H1 (cell line): ENCODE data around the gene LDAH. TPM values are rescaled to one million over a fixed set of nuclear protein-coding genes. Genes with fewer than 3 reads are reported as not detected.

ENCODE experiments used
- CTCF ChIA-PET: fragments of 300-600 bp; sonication (Branson Sonifier 250); formaldehyde crosslinking; loops from one replicate; lab custom pipeline; 2021; ENCODE audit not compliant: partially characterized antibody; lab: Charles Lee
- POLR2A ChIA-PET: fragments of 300-600 bp; sonication (Branson Sonifier 250); formaldehyde crosslinking; loops from one replicate; lab custom pipeline; 2021; ENCODE audit warnings: inconsistent platforms; ENCODE audit not compliant: partially characterized antibody; lab: Charles Lee
- DNase-seq, 2 experiments: peaks; one replicate each; pipeline versions ENCODE4 v3.0.0 to v3.0.0-alpha.2; 2010 to 2022; ENCODE audit warnings: low spot score in 2 of 2, low read depth in 1 of 2, mixed read lengths in 1 of 2
- FAIRE-seq: peaks from 2 replicates; lab custom pipeline; 2011; peaks lifted over from hg19 to GRCh38; lab: Jason Lieb, UNC
- H2AFZ ChIP-seq: 2 replicates; pipeline ENCODE4 v1.8.1; 2012; ENCODE audit warnings: low read length, inconsistent platforms
- H2AK5ac ChIP-seq: 2 replicates; pipeline ENCODE4 v1.6.1; 2013; ENCODE audit warnings: low read depth, low read length
- H2BK120ac ChIP-seq: replicated peaks from 2 replicates; pipeline ENCODE3; 2013; ENCODE audit warnings: low read depth, low read length, inconsistent platforms
- H2BK12ac ChIP-seq: 2 replicates; pipeline ENCODE4 v1.6.1; 2013; ENCODE audit warnings: low read depth, low read length
- H2BK15ac ChIP-seq: 2 replicates; pipeline ENCODE4 v1.6.1; 2013; ENCODE audit warnings: low read length
- H2BK20ac ChIP-seq: 2 replicates; pipeline ENCODE4 v1.6.1; 2013; ENCODE audit warnings: low read length
- H2BK5ac ChIP-seq: 2 replicates; pipeline ENCODE4 v1.6.1; 2013; ENCODE audit warnings: low read depth, low read length
- H3K14ac ChIP-seq: 2 replicates; pipeline ENCODE4 v1.6.1; 2013; ENCODE audit warnings: inconsistent platforms; ENCODE audit not compliant: insufficient read length
- H3K18ac ChIP-seq: 2 replicates; pipeline ENCODE4 v1.6.1; 2013; ENCODE audit warnings: low read length; ENCODE audit errors: extremely low read depth
- H3K23ac ChIP-seq: 2 replicates; pipeline ENCODE4 v1.6.1; 2013; ENCODE audit warnings: inconsistent platforms; ENCODE audit not compliant: insufficient read length
- H3K23me2 ChIP-seq: 2 replicates; pipeline ENCODE4 v1.6.1; 2013; ENCODE audit warnings: low read depth, low read length
- H3K27ac ChIP-seq: 2 replicates; pipeline ENCODE4 v1.6.1; 2011; ENCODE audit warnings: low read depth, low read length, inconsistent platforms
- H3K27me3 ChIP-seq, 4 experiments: replicated peaks in 1 of 4; 1 replicate in 1 of 4; 2 replicates in 3 of 4; pipeline versions ENCODE4 v1.6.1 to v1.8.1; 2011 to 2013; ENCODE audit warnings: low read length in 3 of 4, mild to moderate bottlenecking in 3 of 4, inconsistent platforms in 2 of 4, mixed read lengths in 2 of 4, moderate library complexity in 1 of 4; ENCODE audit not compliant: control insufficient read depth in 3 of 4, insufficient read depth in 3 of 4; ENCODE audit errors: extremely low read depth in 1 of 4
- H3K36me3 ChIP-seq, 4 experiments: 2 replicates each; pipeline versions ENCODE4 v1.6.1 to v1.8.1; 2011 to 2013; ENCODE audit warnings: mild to moderate bottlenecking in 4 of 4, low read length in 3 of 4, moderate library complexity in 2 of 4, control low read depth in 1 of 4, inconsistent platforms in 1 of 4; ENCODE audit not compliant: insufficient read depth in 4 of 4, control insufficient read depth in 2 of 4
- H3K4ac ChIP-seq: replicated peaks from 2 replicates; pipeline ENCODE3; 2013; ENCODE audit warnings: low read length, low read depth, mixed read lengths, inconsistent platforms; ENCODE audit not compliant: insufficient read length
- H3K4me1 ChIP-seq, 4 experiments: replicated peaks in 1 of 4; 1 replicate in 1 of 4; 2 replicates in 3 of 4; pipeline versions ENCODE4 v1.6.1 to v1.8.1; 2011 to 2013; ENCODE audit warnings: low read length in 3 of 4, inconsistent platforms in 2 of 4, mixed read lengths in 1 of 4; ENCODE audit not compliant: insufficient read depth in 4 of 4, control insufficient read depth in 3 of 4
- H3K4me2 ChIP-seq, 2 experiments: 2 replicates each; pipeline versions ENCODE4 v1.6.1 to v1.8.1; 2011 to 2013; ENCODE audit warnings: low read depth in 2 of 2, low read length in 2 of 2, control low read depth in 1 of 2, inconsistent platforms in 1 of 2, mild to moderate bottlenecking in 1 of 2; ENCODE audit not compliant: insufficient read depth in 1 of 2
- H3K4me3 ChIP-seq, 4 experiments: fragments of 200-600, 300-600 bp in 1 of 4; sonication (generic), shearing (Covaris generic), sonication (Bioruptor Twin) in 1 of 4; 2 replicates each; pipeline versions ENCODE4 v1.5.1 to v1.8.1; 2011 to 2016; ENCODE audit warnings: low read length in 4 of 4, low read depth in 3 of 4, control low read depth in 2 of 4, inconsistent platforms in 2 of 4, mild to moderate bottlenecking in 2 of 4, mixed read lengths in 1 of 4, moderate library complexity in 1 of 4; ENCODE audit not compliant: insufficient read depth in 2 of 4; ENCODE audit errors: extremely low read depth in 1 of 4
- H3K56ac ChIP-seq: replicated peaks from 2 replicates; pipeline ENCODE3; 2013; ENCODE audit warnings: low read depth, mild to moderate bottlenecking, mixed read lengths, low read length, inconsistent platforms; ENCODE audit not compliant: insufficient read length
- H3K79me1 ChIP-seq: 2 replicates; pipeline ENCODE4 v1.6.1; 2013; ENCODE audit warnings: low read depth, low read length, control low read depth
- H3K79me2 ChIP-seq, 2 experiments: 2 replicates each; pipeline versions ENCODE4 v1.6.1 to v1.8.1; 2012 to 2013; ENCODE audit warnings: low read length in 2 of 2, mild to moderate bottlenecking in 2 of 2, inconsistent platforms in 1 of 2; ENCODE audit not compliant: insufficient read depth in 2 of 2, control insufficient read depth in 1 of 2
- H3K9ac ChIP-seq, 4 experiments: replicated peaks in 1 of 4; 1 replicate in 1 of 4; 2 replicates in 3 of 4; pipeline versions ENCODE4 v1.6.1 to v1.8.1; 2011 to 2013; ENCODE audit warnings: low read depth in 3 of 4, low read length in 3 of 4, control low read depth in 2 of 4, mild to moderate bottlenecking in 2 of 4, moderate library complexity in 2 of 4, inconsistent platforms in 1 of 4; ENCODE audit errors: extremely low read depth in 1 of 4
- H3K9me3 ChIP-seq, 2 experiments: 2 replicates each; pipeline versions ENCODE4 v1.6.1 to v1.8.1; 2012 to 2013; ENCODE audit warnings: mild to moderate bottlenecking in 2 of 2, moderate library complexity in 2 of 2, control low read depth in 1 of 2, inconsistent platforms in 1 of 2, low read depth in 1 of 2, low read length in 1 of 2, mixed read lengths in 1 of 2; ENCODE audit not compliant: insufficient read depth in 2 of 2
- H4K20me1 ChIP-seq, 2 experiments: replicated peaks in 1 of 2; 2 replicates each; pipeline versions ENCODE3 to v1.8.1; 2011 to 2013; ENCODE audit warnings: inconsistent platforms in 2 of 2, low read length in 2 of 2, mild to moderate bottlenecking in 1 of 2; ENCODE audit not compliant: insufficient read depth in 2 of 2, control insufficient read depth in 1 of 2
- H4K5ac ChIP-seq: 2 replicates; pipeline ENCODE4 v1.6.1; 2013; ENCODE audit warnings: low read length, low read depth, mixed read lengths, inconsistent platforms; ENCODE audit not compliant: insufficient read length
- H4K8ac ChIP-seq: 2 replicates; pipeline ENCODE4 v1.8.0; 2013; ENCODE audit warnings: mild to moderate bottlenecking, moderate library complexity, low read length, inconsistent platforms; ENCODE audit not compliant: insufficient read depth; ENCODE audit errors: extremely low read depth
- H4K91ac ChIP-seq: replicated peaks from 2 replicates; pipeline ENCODE3; 2013; ENCODE audit warnings: low read length, mixed read lengths, inconsistent platforms; ENCODE audit not compliant: insufficient read length
- ATF3 ChIP-seq: IDR thresholded peaks from 2 replicates; pipeline ENCODE4 v1.6.1; 2011; ENCODE audit warnings: low read depth, mild to moderate bottlenecking, low read length; ENCODE audit not compliant: insufficient read depth
- CBX5 ChIP-seq: fragments of 300-800, 300-1000 bp; sonication (generic); IDR thresholded peaks from 2 replicates; pipeline ENCODE4 v1.7.1; 2016; ENCODE audit warnings: antibody characterized with exemption, low read length, low read depth
- CHD2 ChIP-seq: IDR thresholded peaks from 2 replicates; pipeline ENCODE4 v1.6.1; 2012; ENCODE audit warnings: low read length, improper control_type of control experiment
- EZH2 ChIP-seq: fragments of 200-600 bp; sonication (generic); IDR thresholded peaks from 2 replicates; pipeline ENCODE4 v1.7.1; 2012; ENCODE audit warnings: low read depth, mild to moderate bottlenecking, moderate library complexity, low read length, inconsistent platforms; ENCODE audit not compliant: severe bottlenecking
- JUN ChIP-seq: IDR thresholded peaks from 2 replicates; pipeline ENCODE4 v1.6.1; 2011; ENCODE audit warnings: low read depth, mild to moderate bottlenecking, improper control_type of control experiment, low read length
- KDM5A ChIP-seq: fragments of 200-600 bp; IDR thresholded peaks from 2 replicates; pipeline ENCODE4 v1.7.1; 2012; ENCODE audit warnings: mild to moderate bottlenecking, low read length, inconsistent platforms, mixed read lengths
- RNF2 ChIP-seq: fragments of 200-900, 300-1000 bp; sonication (generic); IDR thresholded peaks from 2 replicates; pipeline ENCODE4 v1.7.1; 2016; ENCODE audit warnings: borderline replicate concordance, low read depth, mild to moderate bottlenecking, antibody characterized with exemption, low read length; ENCODE audit not compliant: poor library complexity, severe bottlenecking; ENCODE audit errors: missing control alignments
- SIRT6 ChIP-seq: IDR thresholded peaks from one replicate; pipeline ENCODE4 v1.7.1; 2012; ENCODE audit warnings: low read length, inconsistent platforms
- SP2 ChIP-seq: IDR thresholded peaks from 2 replicates; pipeline ENCODE4 v1.6.1; 2012; ENCODE audit warnings: mild to moderate bottlenecking, low read length, inconsistent platforms
- SUZ12 ChIP-seq: fragments of 200-600 bp; sonication (generic); IDR thresholded peaks from 2 replicates; pipeline ENCODE4 v1.6.1; 2012; ENCODE audit warnings: mild to moderate bottlenecking, inconsistent platforms, low read length, moderate library complexity, mixed read lengths
- TBP ChIP-seq: IDR thresholded peaks from 2 replicates; pipeline ENCODE4 v1.6.1; 2011; ENCODE audit warnings: low read depth, low read length, improper control_type of control experiment
- whole genome bisulfite sequencing, 2 experiments: shearing (Covaris generic) in 1 of 2; methylation state at CpG; one replicate each; pipeline versions ENCODE4 v1.1.6 to v1.1.7; 2013 to 2015; ENCODE audit warnings: low lambda C conversion rate in 2 of 2, mixed read lengths in 2 of 2, inconsistent platforms in 1 of 2, low coverage in 1 of 2, missing lambda C conversion rate in 1 of 2; ENCODE audit not compliant: insufficient replicate concordance in 2 of 2, insufficient coverage in 1 of 2, insufficient read length in 1 of 2; ENCODE audit errors: extremely low coverage in 1 of 2, missing lambda C conversion rate in 1 of 2; 5-methylcytosine and 5-hydroxymethylcytosine counted together
- polyA plus RNA-seq, 7 experiments: library from polyadenylated mRNA; depleted of rRNA in 3 of 7; stranded (reverse) in 5 of 7; unstranded in 2 of 7; fragments of >200 nt in 5 of 7; fragments of 200-250 nt in 2 of 7; gene quantifications; 1 replicate in 5 of 7; 2 replicates in 1 of 7; 4 replicates in 1 of 7; pipeline versions ENCODE4 v1.2.1 to v1.2.3, GENCODE V29; 2011 to 2013; ENCODE audit warnings: missing spikeins in 2 of 7, mixed read lengths in 2 of 7
- total RNA-seq: library from RNA; stranded (reverse); fragmentation: NEBNext Ultra II Directional; extraction: Animal tissue kit (Norgen Biotek cat#: 25700); gene quantifications from 2 replicates; pipeline ENCODE4 v1.2.1, GENCODE V29; 2021

The LDAH gene
- total and polyA plus RNA-seq, 2 of the 8 experiments (the other 6 are each of a cell fraction or from before 2014, with no cell fraction given): 10.9 to 26.3 TPM

- Histone ChIP-seq H3K14ac (no peak overlapping the region), H2BK5ac (no peak overlapping the region), H3K4ac (no peak overlapping the region), H3K36me3 (no peaks in the 10 kb centered on the region), H2BK12ac (no peak overlapping the region), H2AFZ (no peak overlapping the region), H4K91ac (no peak overlapping the region), H3K9ac (no peak overlapping the region), H3K18ac (no peak overlapping the region), H3K27me3 (peaks cover 0 to 4% (median under 1%) of the 10 kb centered on the region in 4 experiments; a peak in 4 of 7 replicates), H3K23me2 (peaks cover 7% of the 10 kb centered on the region; the same call in 1 of the 2 replicates), H3K79me2 (no peaks in the 10 kb centered on the region), H3K56ac (no peak overlapping the region), H4K5ac (no peak overlapping the region), H4K20me1 (no peaks in the 10 kb centered on the region), H2BK20ac (no peak overlapping the region), H4K8ac (no peak overlapping the region), H3K79me1 (no peaks in the 10 kb centered on the region), H2BK120ac (no peak overlapping the region), H3K4me3 (no peak overlapping the region), H2AK5ac (no peak overlapping the region), H2BK15ac (no peak overlapping the region), H3K23ac (no peak overlapping the region), H3K9me3 (no peaks in the 10 kb centered on the region), H3K4me2 (no peak overlapping the region), H3K27ac (no peak overlapping the region), H3K4me1 (peaks cover 5 to 16% (median 8%) of the 10 kb centered on the region in 4 experiments)
- 91% methylated on average over 11 of the region's 11 CpGs; no CpG with 5 or more reads in 1 of the 2 experiments for WGBS, 2 experiments
- DNase-seq (no peak), FAIRE-seq (no peak)
- ChIA-PET CTCF (interaction anchor here (0.6 to 5.5 kb wide), 12 partner anchors 8 to 457 kb away, joined by 3 to 63 read pairs (median 12); partner anchors contain the start of gene RHOB), POLR2A (interaction anchor here (1.2 to 2.7 kb wide), 3 partner anchors 8 to 206 kb away, joined by 3 to 19 read pairs (median 12); partner anchors contain the start of genes LDAH and RHOB)
- TF ChIP-seq EZH2: no peak
- no peak for TF ChIP-seq RNF2
- no peak for TF ChIP-seq CHD2
- TF ChIP-seq TBP: no peak
- no peak for TF ChIP-seq SUZ12
- TF ChIP-seq KDM5A: no peak
- no peak for TF ChIP-seq ATF3
- no peak for TF ChIP-seq JUN
- TF ChIP-seq SIRT6: no peak
- no peak for TF ChIP-seq SP2
- TF ChIP-seq CBX5: no peak
These were observed 170.0 kb downstream of the LDAH start for GRCh38 chr2:20652673-20653575.
